HG03457 (cell line): ENCODE data around the gene CST1.
"Not testable (repeated sequence)": the region's sequence is repeated elsewhere in the genome, so short reads cannot be mapped to it uniquely, and the experiment has no call there.

Experiments
- ATAC-seq: cut with Tn5 transposase; IDR thresholded peaks from one replicate; pipeline ENCODE4 v1.9.1; 2021; ENCODE audit warnings: moderate number of reproducible peaks; ENCODE audit not compliant: unreplicated experiment

Gene CST1

DNA sequence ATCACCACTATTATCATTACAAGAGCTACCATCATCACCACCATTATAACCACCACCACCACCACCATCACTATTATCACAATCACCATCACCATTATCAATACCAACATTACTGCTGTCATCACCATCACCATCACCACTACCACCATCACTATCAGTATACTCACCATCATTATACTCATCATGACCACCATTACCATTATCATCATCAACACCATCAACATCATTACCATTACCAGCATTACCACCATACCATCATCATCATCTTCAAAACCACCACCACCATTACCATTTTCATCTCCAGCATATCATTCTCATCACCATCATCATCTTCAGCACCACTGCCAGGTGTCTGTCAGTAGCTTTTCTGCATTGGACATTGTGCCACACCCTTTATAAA is 39.0 kb downstream of the CST1 start:
- ATAC-seq, result not testable (repeated sequence)

DNA sequence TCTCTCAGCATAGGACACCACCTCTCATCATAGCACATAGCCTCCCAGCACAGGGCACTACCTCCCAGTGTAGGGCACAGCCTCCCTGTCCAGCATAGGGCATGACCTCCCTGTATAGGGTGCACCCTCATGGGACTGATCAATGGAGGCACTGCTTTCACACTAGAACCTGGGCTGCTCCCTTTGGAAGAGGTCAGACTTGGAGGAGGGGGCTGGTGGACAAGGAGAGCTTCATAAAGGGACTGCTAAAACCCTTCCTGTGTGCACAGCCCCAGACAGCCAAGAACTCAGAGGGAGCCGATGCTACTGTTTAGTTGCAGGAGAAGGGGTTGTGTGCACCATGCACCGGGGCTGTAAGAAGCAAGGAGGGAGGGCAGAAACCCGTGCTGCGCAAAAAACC is 40.0 kb downstream of the CST1 start:
- no peak for ATAC-seq

DNA sequence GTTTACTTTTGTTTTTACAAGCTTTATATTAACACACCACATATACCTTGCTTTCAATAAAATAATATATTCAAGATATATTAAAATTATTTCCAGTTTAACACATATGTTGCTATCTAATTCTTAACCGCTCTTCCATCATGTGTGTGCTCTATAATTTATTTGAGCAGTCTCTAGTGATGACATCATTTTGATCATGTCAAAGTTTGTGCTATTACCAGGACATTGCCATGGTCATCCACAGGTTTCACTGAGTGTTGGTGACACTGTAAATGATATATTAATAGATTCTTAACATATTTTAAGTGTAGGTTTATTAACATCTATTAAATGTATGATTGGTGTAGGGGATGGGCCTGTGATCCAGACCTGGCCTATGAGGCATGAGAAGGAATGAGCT is 44.8 kb downstream of the CST1 start:
- ATAC-seq, result no peak

DNA sequence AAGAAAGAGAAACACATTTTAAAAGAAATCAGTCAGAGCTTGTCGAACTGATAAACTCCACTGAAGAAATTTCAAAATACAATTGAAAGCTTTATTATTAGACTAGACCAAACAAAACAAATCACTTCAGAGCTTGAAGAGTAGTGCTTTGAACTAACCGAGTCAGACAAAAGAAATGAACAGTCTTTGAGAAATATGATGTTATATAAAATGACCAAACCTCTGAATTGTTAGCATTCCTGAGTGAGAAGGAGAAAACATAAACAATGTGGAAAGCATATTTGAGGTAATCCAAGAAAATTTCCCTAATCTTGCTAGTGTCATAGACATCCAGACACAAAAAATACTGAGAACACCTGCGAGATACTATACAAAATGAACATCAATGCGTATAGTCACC is 48.7 kb downstream of the CST1 start:
- no peak for ATAC-seq

DNA sequence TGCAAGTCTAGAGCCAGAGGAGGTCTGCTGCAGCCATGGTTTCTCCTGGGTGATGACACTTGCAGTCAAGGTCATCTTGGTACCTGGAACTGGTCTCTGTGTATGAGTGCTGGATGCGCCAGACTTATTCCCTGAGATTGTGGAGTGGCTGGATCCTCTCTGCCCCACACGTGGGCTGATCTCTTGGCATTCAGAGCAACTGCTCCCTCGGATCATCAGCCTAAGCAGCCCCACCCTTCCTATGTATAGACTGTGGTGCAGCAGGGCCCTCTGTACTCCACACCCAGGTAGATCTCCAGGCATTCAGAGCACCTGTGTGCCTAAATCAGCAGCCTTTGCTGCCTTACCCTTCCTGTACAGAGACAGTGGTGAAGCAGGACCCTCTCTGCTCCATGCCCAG is 49.8 kb downstream of the CST1 start:
- no peak for ATAC-seq

DNA sequence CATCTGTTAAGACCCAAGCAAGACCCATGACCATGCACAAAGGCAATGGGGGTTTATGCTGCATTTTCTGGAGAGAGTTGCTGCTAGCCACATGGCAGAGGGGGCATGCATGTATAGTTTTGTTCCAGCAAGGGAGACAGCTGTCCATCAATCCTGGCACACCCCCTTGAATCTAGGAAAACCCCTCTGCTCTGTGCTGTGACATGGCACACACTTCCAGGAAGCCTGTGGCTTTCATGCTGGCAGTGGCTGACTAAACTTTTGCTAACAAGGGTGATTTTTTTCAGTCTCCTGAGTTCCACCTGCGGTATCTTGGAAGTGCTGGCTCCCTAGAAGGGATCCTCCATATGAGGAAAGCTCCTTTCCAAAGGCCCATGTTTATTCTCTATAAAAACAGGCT is 52.8 kb downstream of the CST1 start:
- ATAC-seq, result no peak
